IPS DF 6.9 (cell line): Measurements from ENCODE around the gene TTLL8.

Experiments
- DNase-seq: peaks from one replicate; pipeline ENCODE4 v3.0.0-alpha.2; 2013; ENCODE audit warnings: low read depth, low spot score
- H3K27ac ChIP-seq: one replicate; pipeline ENCODE4 v1.5.1; 2013; ENCODE audit warnings: low read length, control low read depth
- H3K27me3 ChIP-seq: 2 replicates; pipeline ENCODE4 v1.6.1; 2013; ENCODE audit warnings: mild to moderate bottlenecking, low read length; ENCODE audit not compliant: control insufficient read depth, insufficient read depth
- H3K36me3 ChIP-seq: 2 replicates; pipeline ENCODE4 v1.6.1; 2013; ENCODE audit warnings: low read length; ENCODE audit not compliant: control insufficient read depth, insufficient read depth
- H3K4me1 ChIP-seq: 2 replicates; pipeline ENCODE4 v1.6.1; 2013; ENCODE audit warnings: low read length; ENCODE audit not compliant: control insufficient read depth, insufficient read depth
- H3K4me3 ChIP-seq: 2 replicates; pipeline ENCODE4 v1.5.1; 2013; ENCODE audit warnings: mild to moderate bottlenecking, low read length
- H3K9me3 ChIP-seq: 2 replicates; pipeline ENCODE4 v1.6.1; 2013; ENCODE audit warnings: low read length, inconsistent platforms; ENCODE audit not compliant: control insufficient read depth, insufficient read depth
- WGBS: extraction: QIAGEN DNeasy Blood & Tissue Kit; methylation state at CpG from one replicate; pipeline ENCODE4 v1.1.7; 2013; ENCODE audit warnings: mixed read lengths, missing lambda C conversion rate; ENCODE audit not compliant: insufficient read length, insufficient coverage; 5-methylcytosine and 5-hydroxymethylcytosine counted together

Gene TTLL8

DNA sequence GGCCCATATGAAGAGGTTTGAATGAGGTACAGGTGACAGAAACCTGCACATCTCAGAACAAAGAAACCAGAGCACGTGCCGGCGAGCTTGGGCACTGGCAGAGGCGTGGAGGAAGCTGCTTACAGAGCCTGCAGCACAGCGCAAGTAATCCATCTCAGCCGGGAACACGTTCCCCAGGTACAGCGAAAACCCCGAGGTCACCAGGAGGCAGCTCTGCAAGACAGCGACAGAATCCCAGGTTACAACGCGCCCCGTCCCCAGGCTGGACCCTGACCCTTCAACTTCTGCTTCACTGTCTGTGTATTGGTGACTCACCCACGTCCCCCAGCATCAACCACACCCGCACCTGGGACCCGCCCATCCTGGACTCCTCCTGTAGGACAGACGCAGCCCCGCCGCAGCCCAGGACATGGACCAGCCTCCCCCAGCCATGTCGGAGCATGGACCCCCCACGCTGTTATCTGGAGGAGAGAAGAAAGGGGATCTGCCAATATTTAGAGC lies 24.9 kb upstream of the TTLL8 start:
- no CpG with 5 or more reads among the region's 21 CpGs for WGBS
- H3K36me3 ChIP-seq, result no peaks in the 10 kb centered on the region
- no peaks in the 10 kb centered on the region for H3K27me3 ChIP-seq
- H3K9me3 ChIP-seq, result no peaks in the 10 kb centered on the region
- no peak for DNase-seq
- H3K4me1 ChIP-seq, result peaks cover 3% of the 10 kb centered on the region; the same call in 1 of the 2 replicates
- no peak overlapping the region for H3K4me3 ChIP-seq
- H3K27ac ChIP-seq, result no peak overlapping the region

DNA sequence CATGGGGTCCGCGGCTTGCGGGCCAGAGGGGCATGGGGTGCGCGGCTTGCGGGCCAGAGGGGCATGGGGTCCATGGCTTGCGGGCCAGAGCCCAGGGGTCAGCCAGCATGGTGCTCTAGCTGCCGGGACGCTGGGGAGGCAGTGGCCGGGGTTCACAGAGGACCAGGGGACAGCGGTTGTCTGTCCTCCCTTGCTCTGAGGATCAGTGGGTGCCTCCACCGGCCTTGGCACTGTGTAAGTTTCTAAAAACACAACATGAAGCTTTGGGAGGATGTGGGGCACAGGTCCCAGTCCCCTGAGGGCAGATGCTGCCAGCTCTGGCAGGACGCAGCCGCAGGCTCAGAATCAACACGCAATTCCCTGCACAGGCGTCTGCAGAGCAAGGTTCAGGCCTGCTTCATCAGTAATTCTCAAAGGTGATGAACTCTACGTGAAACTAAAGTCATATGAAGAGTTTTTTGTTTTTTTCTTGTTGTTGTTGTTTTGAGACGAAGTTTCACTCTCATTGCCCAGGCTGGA lies 24.2 kb upstream of the TTLL8 start:
- no peak overlapping the region for H3K4me3 ChIP-seq
- WGBS, result no CpG with 5 or more reads among the region's 18 CpGs
- no peaks in the 10 kb centered on the region for H3K27me3 ChIP-seq
- no peaks in the 10 kb centered on the region for H3K9me3 ChIP-seq
- peaks cover 3% of the 10 kb centered on the region; the same call in 1 of the 2 replicates for H3K4me1 ChIP-seq
- DNase-seq, result no peak
- H3K36me3 ChIP-seq, result no peaks in the 10 kb centered on the region
- no peak overlapping the region for H3K27ac ChIP-seq

DNA sequence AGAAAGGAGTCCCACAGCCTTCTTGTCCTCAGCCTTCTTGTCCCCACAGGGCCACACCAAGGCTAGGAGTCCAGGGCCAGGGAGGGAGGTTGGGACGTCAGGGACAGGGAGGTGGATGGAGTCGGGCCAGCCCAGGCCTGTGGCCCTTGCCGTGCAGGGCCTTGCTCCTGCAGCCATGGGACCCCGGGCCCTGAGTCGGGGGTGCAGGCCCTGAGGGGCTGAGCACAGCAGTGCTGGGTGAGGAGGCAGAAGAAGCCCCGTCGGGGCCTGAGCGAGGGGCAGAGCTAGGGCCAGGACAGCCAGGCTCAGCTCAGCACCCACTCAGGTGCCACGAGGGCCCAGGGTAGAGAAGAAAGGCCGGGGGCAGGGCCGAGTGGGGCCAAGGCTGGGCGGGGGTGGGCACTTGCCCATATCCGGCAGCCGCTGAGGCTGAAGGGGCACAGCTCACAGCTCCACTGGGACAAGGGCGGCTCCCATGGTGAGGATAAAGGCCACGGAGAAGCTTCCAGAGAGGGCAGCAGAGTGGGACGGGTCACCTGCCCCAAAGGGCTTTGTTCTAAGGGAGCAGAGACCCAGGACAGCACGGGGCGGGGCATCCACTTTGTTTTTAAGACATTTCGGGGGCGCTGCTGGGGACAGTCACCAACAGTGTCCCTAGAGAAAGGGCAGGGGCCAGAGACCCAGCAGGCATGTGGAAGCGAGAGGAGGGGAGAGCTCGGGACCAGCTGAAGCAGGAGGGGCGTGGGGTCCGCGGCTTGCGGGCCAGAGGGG lies 23.5 kb upstream of the TTLL8 start:
- no CpG with 5 or more reads among the region's 27 CpGs for WGBS
- Histone ChIP-seq H3K4me3 (no peak overlapping the region), H3K27me3 (no peaks in the 10 kb centered on the region), H3K36me3 (no peaks in the 10 kb centered on the region), H3K9me3 (no peaks in the 10 kb centered on the region), H3K27ac (no peak overlapping the region), H3K4me1 (peaks cover 3% of the 10 kb centered on the region; the same call in 1 of the 2 replicates)
- DNase-seq, result no peak

DNA sequence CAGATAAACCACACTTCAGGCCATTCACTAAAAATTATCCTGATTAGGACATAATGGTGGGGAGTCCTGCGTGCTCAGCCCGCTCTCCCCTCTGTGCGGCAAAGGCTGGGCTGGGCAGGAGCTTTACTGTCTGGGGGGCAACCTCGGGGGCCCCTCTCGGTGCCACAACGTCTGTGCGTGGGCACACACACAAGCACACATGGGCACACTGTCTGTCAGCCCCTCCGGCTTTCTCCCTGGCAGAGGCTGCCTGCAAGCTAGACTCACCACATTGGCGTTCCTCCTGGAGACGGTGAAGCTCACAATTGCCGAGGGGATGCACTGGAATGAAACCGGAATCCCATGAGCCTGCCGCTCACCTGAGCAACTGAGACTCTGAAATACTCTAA lies 22.0 kb upstream of the TTLL8 start:
- Histone ChIP-seq H3K4me1 (peaks cover 3% of the 10 kb centered on the region; the same call in 1 of the 2 replicates), H3K27ac (no peak overlapping the region), H3K4me3 (no peak overlapping the region), H3K27me3 (no peaks in the 10 kb centered on the region), H3K36me3 (no peaks in the 10 kb centered on the region), H3K9me3 (no peaks in the 10 kb centered on the region)
- WGBS, result no CpG with 5 or more reads among the region's 13 CpGs
- DNase-seq, result no peak

DNA sequence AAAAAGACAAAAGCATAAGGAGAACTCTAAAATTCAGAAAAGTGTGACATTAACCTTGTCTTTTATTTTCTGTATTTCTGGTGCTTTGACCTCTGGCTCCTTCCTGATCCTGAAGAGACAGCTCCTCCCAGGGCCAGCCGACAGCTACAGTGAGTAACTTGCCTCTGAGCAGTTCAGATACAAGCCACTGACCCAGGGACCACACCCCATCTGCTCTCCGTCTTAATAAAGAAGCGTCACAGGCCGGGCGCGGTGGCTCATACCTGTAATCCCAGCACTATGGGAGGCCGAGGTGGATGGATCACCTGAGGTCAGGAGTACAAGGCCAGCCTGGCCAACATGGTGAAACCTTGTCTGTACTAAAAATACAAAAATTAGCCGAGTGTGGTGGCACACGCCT lies 20.7 kb upstream of the TTLL8 start:
- no peaks in the 10 kb centered on the region for H3K9me3 ChIP-seq
- no peaks in the 10 kb centered on the region for H3K36me3 ChIP-seq
- H3K27me3 ChIP-seq, result no peaks in the 10 kb centered on the region
- H3K27ac ChIP-seq, result no peak overlapping the region
- peaks cover 3% of the 10 kb centered on the region; the same call in 1 of the 2 replicates for H3K4me1 ChIP-seq
- H3K4me3 ChIP-seq, result no peak overlapping the region
- no CpG with 5 or more reads among the region's 9 CpGs for WGBS
- DNase-seq, result no peak

DNA sequence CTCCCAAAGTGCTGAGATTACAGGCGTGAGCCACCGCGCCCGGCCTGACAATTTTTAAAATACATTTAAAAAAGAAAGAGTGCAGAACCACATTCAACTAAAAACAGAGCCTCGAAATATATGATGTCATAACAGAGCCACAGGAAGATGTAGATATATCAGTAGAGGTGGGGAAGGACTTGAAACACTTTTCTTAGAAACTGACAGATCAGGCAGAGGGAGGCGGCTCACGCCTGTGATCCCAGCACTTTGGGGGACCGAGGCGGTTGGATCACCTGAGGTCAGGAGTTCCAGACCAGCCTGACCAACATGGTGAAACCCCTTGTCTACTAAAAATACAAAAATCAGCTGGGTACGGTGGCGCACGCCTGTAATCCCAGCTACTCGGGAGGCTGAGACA lies 20.1 kb upstream of the TTLL8 start:
- H3K9me3 ChIP-seq, result no peaks in the 10 kb centered on the region
- no peak overlapping the region for H3K4me3 ChIP-seq
- no CpG with 5 or more reads among the region's 13 CpGs for WGBS
- peaks cover 1% of the 10 kb centered on the region; the same call in 1 of the 2 replicates for H3K4me1 ChIP-seq
- no peaks in the 10 kb centered on the region for H3K36me3 ChIP-seq
- H3K27ac ChIP-seq, result no peak overlapping the region
- no peaks in the 10 kb centered on the region for H3K27me3 ChIP-seq
- no peak for DNase-seq

DNA sequence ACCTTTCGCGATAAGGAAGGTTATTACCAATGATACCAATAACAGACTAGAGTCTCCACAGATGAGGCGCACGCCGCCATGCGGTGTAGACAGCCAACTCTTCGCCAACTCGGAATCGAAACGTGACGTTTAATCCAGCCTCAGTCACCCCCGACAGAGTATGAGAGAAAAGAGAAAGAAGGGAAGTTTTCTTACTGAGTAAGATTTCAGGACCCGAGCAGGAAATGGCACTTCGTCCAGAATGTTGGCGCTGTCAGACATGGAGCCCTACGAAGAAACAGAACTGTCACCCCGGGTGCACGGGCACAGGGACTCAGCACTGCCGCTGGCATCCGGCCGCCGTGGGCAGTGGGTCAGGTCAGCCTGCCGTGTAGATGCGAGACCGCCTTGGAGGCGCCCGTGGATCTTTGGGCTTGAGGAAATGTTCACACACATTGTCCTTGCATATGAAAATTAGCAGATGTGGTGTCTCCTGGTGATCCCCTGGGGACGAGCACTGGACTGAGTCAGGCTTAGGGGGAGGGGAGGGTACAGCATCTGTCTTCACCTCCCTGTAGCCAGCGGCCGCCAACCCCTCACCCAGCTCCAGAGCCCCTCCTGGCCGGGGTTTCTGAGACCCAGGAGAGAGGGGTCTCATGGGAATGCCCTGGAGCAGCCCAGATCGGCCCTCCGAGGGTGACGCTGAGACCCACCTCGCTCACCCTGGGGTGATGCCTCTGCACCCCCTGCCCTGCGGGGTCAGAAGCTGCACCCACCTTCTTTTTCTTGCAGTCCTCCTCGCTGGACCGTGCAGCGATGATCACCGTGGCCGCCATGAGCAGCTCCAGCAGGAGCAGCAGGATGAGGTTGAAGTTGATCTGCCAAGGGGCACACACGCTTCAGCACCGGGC lies 18.8 kb upstream of the TTLL8 start:
- Histone ChIP-seq H3K27me3 (no peaks in the 10 kb centered on the region), H3K36me3 (no peaks in the 10 kb centered on the region), H3K4me3 (no peak overlapping the region), H3K9me3 (no peaks in the 10 kb centered on the region), H3K4me1 (peaks cover 1% of the 10 kb centered on the region; the same call in 1 of the 2 replicates), H3K27ac (no peak overlapping the region)
- DNase-seq, result no peak
- WGBS, result no CpG with 5 or more reads among the region's 43 CpGs

DNA sequence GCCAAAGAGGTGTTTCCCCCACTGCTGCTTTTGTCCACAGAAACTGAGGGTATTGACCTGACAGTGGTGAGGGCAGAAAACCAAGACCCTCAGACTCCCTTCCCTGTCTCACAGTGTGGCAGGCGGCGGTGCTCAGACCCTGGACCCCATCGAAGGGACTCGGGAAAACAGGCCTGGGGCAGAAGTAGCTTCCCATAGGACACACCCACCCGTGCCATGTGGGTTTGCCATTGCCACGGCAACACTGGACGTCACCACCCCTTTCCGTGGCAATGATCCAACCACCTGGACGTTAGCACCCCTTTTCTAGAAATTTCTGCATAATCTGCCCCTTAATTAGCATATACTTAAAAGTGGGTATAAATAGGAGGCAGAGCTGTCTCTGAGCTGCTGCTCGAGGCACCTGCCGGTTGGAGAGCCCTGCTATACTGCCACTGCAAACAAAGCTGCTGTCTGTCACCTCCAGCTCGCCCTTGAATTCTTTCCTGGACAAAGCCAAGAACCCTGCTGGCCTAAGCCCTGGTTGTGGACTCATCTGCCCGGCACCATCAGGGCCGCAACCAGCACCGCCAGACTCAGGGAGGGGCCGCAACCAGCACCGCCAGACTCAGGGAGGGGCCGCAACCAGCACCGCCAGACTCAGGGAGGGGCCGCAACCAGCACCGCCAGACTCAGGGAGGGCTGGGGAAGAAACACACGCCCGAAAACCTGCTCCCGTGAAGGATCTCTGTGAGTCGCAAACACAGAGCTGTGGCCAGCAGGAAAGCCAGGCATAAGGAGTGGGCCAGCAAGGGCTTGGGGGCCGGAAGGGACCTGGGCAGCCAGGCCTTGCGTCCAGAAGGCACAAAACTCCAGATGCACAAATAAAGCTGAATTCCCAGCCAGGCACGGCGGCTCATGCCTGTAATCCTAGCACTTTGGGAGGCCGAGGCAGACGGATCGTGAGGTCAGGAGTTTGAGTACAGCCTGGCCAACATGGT lies 16.7 kb upstream of the TTLL8 start:
- no peak for DNase-seq
- H3K27ac ChIP-seq, result no peak overlapping the region
- H3K36me3 ChIP-seq, result no peaks in the 10 kb centered on the region
- no peak overlapping the region for H3K4me3 ChIP-seq
- no peaks in the 10 kb centered on the region for H3K27me3 ChIP-seq
- WGBS, result no CpG with 5 or more reads among the region's 32 CpGs
- H3K4me1 ChIP-seq, result no peaks in the 10 kb centered on the region
- no peaks in the 10 kb centered on the region for H3K9me3 ChIP-seq

DNA sequence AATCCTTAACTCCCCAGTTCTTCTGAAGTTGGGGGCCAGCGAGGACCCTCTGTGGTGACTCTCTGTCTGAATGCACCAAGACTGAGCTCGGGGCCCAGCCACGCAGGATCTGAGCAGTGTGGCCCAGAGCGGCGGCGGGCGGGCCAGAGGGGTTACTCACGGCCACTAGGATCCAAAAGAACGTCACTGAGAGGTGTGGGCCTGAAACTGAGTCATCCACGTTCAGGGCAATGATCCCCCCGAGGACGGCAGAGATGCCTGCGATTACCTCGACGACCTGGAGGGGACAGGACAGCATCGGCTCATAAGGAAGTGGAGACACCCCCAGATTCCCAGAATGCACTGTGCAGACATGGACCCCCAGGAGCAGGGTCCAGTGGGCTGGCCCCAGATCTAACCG lies 16.0 kb upstream of the TTLL8 start:
- no peak for DNase-seq
- Histone ChIP-seq H3K9me3 (no peaks in the 10 kb centered on the region), H3K36me3 (no peaks in the 10 kb centered on the region), H3K4me3 (no peak overlapping the region), H3K27me3 (no peaks in the 10 kb centered on the region), H3K4me1 (no peaks in the 10 kb centered on the region), H3K27ac (no peak overlapping the region)
- no CpG with 5 or more reads among the region's 17 CpGs for WGBS
